OCI-LY1 (cell line): ENCODE results near the gene PRAMEF13.
"Not testable (repeated sequence)": the region's sequence is repeated elsewhere in the genome, so short reads cannot be mapped to it uniquely, and the experiment has no call there.

Experiments used
- H2AFZ ChIP-seq: fragments of 200-600 bp; sonication (generic), shearing (Covaris generic); 2 replicates; pipeline ENCODE4 v1.6.0; 2014; ENCODE audit warnings: antibody characterized with exemption, mild to moderate bottlenecking, low read length
- H3F3A ChIP-seq: fragments of 200-600 bp; sonication (generic), shearing (Covaris generic); 2 replicates; pipeline ENCODE4 v1.6.0; 2014; ENCODE audit warnings: mild to moderate bottlenecking, antibody characterized with exemption, low read length, moderate library complexity; ENCODE audit not compliant: insufficient read depth
- H3K27ac ChIP-seq: fragments of 200-600 bp; sonication (generic); 2 replicates; pipeline ENCODE4 v1.5.1; 2014; ENCODE audit warnings: low read length, mixed run types, mild to moderate bottlenecking, low read depth; ENCODE audit not compliant: poor library complexity, severe bottlenecking
- H3K27me3 ChIP-seq: fragments of 200-600 bp; sonication (generic); 2 replicates; pipeline ENCODE4 v1.6.0; 2014; ENCODE audit warnings: antibody characterized with exemption, mild to moderate bottlenecking, low read length, moderate library complexity; ENCODE audit not compliant: insufficient read depth
- H3K36me3 ChIP-seq: fragments of 200-600 bp; sonication (generic); 2 replicates; pipeline ENCODE4 v1.6.1; 2014; ENCODE audit warnings: mild to moderate bottlenecking, antibody characterized with exemption, low read length, moderate library complexity, mixed read lengths; ENCODE audit not compliant: insufficient read depth
- H3K4me1 ChIP-seq: fragments of 200-600 bp; sonication (generic); 2 replicates; pipeline ENCODE4 v1.5.1; 2014; ENCODE audit warnings: mild to moderate bottlenecking, low read length, moderate library complexity; ENCODE audit not compliant: insufficient read depth, severe bottlenecking
- H3K4me2 ChIP-seq: fragments of 200-600 bp; sonication (generic), shearing (Covaris generic); 2 replicates; pipeline ENCODE4 v1.6.1; 2014; ENCODE audit warnings: low read length
- H3K4me3 ChIP-seq: fragments of 200-600 bp; sonication (generic); 2 replicates; pipeline ENCODE4 v1.5.1; 2014; ENCODE audit warnings: low read length, low read depth, mild to moderate bottlenecking, mixed read lengths; ENCODE audit not compliant: poor library complexity, severe bottlenecking
- H3K79me2 ChIP-seq: fragments of 200-600 bp; shearing (Covaris generic); 2 replicates; pipeline ENCODE4 v1.6.1; 2016; ENCODE audit warnings: mixed run types, low read length, mixed read lengths; ENCODE audit not compliant: insufficient read depth
- H3K9ac ChIP-seq: fragments of 200-600 bp; sonication (generic), shearing (Covaris generic); 2 replicates; pipeline ENCODE4 v1.6.1; 2014; ENCODE audit warnings: mild to moderate bottlenecking, low read length, mixed read lengths
- H3K9me2 ChIP-seq: fragments of 200-600 bp; sonication (generic), shearing (Covaris generic); 2 replicates; pipeline ENCODE4 v1.6.1; 2014; ENCODE audit warnings: low read depth, mild to moderate bottlenecking, low read length, mixed read lengths
- H3K9me3 ChIP-seq: fragments of 200-600 bp; shearing (Covaris generic); 2 replicates; pipeline ENCODE4 v1.6.1; 2014; ENCODE audit warnings: low read length, mixed read lengths
- H4K20me1 ChIP-seq: fragments of 200-600 bp; sonication (generic), shearing (Covaris generic); 2 replicates; pipeline ENCODE4 v1.6.0; 2016; ENCODE audit warnings: mild to moderate bottlenecking, low read length; ENCODE audit not compliant: insufficient read depth

PRAMEF13 gene, protein sequence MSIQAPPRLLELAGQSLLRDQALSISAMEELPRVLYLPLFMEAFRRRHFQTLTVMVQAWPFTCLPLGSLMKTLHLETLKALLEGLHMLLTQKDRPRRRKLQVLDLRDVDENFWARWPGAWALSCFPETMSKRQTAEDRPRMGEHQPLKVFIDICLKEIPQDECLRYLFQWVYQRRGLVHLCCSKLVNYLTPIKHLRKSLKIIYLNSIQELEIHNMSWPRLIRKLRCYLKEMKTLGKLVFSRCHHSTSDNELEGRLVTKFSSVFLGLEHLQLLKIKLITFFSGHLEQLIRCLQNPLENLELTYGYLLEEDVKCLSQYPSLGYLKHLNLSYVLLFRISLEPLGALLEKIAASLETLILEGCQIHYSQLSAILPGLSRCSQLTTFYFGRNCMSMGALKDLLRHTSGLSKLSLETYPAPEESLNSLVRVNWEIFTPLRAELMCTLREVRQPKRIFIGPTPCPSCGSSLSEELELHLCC

DNA sequence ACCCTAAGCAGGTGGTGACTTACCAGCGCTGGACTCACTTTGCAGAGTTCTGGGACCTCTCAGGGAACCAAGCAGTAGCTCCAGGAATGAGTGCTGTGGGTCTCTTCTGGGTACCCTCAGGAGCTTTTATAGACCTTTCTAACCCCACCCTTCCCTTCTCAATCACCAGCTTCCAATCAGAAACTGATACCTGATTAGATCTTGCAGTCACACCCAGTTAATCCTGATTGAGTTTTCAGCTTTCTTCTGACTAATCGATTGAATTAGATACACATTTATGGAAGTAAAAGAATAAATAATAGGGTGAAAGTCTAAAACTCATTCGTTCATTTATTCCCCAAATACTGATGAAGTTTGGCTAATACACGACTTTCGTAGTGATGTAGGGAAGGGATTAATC, at the start of gene PRAMEF13:
PRAMEF13 (minus strand) TSS at position 101 of the 400 bp plus-strand sequence. CDS start 1,820 bp downstream, outside the sequence.
- not testable (repeated sequence) for H2AFZ ChIP-seq, H3K4me1 ChIP-seq, H3K36me3 ChIP-seq, H3K9me2 ChIP-seq, H3F3A ChIP-seq, H3K4me3 ChIP-seq, H3K4me2 ChIP-seq, H3K9me3 ChIP-seq, H3K27me3 ChIP-seq, H4K20me1 ChIP-seq, H3K9ac ChIP-seq, H3K79me2 ChIP-seq, H3K27ac ChIP-seq

DNA sequence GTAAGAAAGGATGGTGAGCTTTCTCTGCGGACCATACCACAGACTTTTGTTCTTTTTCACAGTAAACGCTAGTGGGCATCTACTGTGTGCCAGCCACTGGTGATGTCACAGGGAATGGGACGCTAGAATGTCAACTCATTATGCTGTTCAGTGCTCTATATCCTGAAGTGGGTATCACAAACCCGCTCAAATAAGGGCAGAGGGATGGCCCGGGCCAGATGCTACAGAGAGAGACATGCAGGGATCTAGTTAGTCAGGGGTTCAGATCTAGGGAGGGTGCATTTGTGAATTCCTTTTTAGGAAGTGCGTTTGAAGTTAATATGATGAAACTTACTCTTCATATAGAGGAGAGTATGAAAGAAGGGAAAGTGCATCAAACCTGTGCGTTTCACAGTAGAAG, 45.9 kb upstream of the PRAMEF13 start:
- H3F3A ChIP-seq, H3K79me2 ChIP-seq, H3K27me3 ChIP-seq, H4K20me1 ChIP-seq, H3K27ac ChIP-seq, H3K4me3 ChIP-seq, H3K4me2 ChIP-seq, H3K9me2 ChIP-seq, H2AFZ ChIP-seq, H3K36me3 ChIP-seq, H3K9ac ChIP-seq, H3K4me1 ChIP-seq, H3K9me3 ChIP-seq: not testable (repeated sequence)

DNA sequence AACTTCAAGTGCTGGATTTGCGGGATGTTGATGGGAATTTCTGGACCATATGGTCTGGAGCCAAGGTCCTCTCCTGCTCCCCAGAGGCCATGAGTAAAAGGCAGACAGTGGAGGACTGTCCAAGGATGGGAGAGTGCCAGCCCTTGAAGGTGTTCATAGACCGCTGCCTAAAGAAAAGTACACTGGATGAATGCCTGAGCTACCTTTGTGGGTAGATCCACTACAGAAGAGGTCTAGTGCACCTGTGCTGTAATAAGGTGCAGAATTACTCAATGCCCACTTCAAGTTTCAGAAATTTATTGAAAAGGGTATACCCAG, 45.3 kb upstream of the PRAMEF13 start:
- H3K9ac ChIP-seq, H3K36me3 ChIP-seq, H3K4me1 ChIP-seq, H3K79me2 ChIP-seq, H3F3A ChIP-seq, H3K9me3 ChIP-seq, H3K4me2 ChIP-seq, H3K27ac ChIP-seq, H3K4me3 ChIP-seq, H4K20me1 ChIP-seq, H3K9me2 ChIP-seq, H3K27me3 ChIP-seq, H2AFZ ChIP-seq: not testable (repeated sequence)

DNA sequence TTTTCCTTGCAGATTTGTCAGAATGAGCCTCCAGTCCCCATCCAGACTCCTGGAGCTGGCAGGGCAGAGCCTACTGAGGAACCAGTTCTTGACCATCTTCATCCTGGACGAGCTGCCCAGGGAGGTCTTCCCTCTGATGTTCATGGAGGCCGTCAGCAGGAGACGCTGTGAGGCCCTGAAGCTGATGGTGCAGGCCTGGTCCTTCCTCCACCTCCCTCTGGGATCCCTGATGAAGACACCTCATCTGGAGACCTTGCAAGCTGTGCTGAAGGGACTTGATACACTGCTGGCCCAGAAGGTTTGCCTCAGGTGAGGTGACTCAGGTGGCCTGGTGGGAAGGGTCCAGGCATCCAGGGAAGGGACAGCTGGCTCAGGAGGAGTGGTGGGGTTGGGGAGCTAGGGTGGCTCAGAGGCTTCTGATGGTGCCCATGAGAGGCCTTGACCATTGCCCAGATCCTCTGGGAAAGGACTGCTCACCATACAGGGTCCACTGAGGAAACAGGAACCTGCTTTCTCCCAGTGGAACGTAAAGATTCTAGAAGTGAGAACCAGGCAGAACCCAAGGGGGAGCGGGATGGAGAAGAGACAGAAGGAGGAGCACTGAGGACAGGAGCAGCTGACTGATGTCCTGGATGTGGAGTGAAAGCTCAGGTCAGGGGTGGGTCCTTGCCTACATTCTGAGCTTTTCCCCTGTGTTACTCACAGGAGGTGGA, 44.8 kb upstream of the PRAMEF13 start:
- not testable (repeated sequence) for H4K20me1 ChIP-seq, H2AFZ ChIP-seq, H3K4me1 ChIP-seq, H3K9me3 ChIP-seq, H3K27ac ChIP-seq, H3K27me3 ChIP-seq, H3K79me2 ChIP-seq, H3K36me3 ChIP-seq, H3K9me2 ChIP-seq, H3K9ac ChIP-seq, H3K4me3 ChIP-seq, H3F3A ChIP-seq, H3K4me2 ChIP-seq

DNA sequence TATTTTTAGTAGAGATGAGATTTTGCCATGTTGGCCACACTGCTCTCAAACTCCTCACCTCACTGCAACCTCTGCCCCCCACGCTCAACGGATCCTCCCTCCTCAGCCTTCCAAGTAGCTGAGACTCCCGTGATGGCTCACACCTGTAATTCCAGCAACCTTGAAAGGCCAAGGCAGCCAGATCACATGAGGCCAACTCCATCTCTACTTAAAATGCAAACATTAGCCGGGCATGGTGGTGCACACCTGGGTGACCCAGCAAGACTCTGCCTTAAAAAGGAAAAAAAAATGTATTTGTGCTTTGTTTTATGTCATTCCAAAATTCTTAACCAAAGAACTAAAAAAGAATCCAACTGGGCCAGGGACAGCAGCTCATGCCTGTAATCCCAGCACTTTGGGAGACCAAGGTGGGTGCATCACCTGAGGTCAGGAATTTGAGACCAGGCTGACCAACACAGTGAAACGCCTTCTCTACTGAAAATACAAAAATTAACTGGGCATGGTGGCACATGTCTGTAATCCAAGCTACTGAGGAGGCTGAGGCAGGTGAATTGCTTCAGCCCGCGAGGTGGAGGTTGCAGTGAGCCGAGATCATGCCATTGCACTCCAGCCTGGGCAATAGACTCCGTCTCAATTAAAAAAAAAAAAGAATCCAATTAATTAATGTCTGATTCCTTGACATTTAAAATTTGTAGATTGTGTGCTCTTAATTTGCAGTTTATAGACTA, 42.5 kb upstream of the PRAMEF13 start:
- H2AFZ ChIP-seq, H3K4me3 ChIP-seq, H3K36me3 ChIP-seq, H3K9me3 ChIP-seq, H3K9ac ChIP-seq, H3K79me2 ChIP-seq, H4K20me1 ChIP-seq, H3K4me1 ChIP-seq, H3K4me2 ChIP-seq, H3K27me3 ChIP-seq, H3K27ac ChIP-seq, H3F3A ChIP-seq, H3K9me2 ChIP-seq: not testable (repeated sequence)

DNA sequence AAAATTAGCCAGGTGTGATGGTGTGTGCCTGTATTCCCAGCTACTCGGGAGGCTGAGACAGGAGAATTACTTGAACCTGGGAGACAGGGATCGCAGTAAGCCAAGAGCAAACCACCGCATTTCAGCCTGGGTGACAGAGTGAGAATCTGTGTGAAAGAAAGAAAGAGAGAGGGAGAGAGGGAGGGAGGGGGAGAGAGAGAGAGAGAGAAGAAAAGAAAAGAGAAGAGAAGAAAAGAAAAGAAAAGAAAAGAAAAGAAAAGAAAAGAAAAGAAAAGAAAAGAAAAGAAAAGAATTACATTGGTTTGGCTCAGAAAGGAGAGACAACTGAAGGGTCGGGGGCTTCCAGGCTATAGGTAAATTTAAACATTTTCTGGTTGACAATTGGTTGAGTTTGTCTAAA, 38.4 kb upstream of the PRAMEF13 start:
- not testable (repeated sequence) for H3K4me1 ChIP-seq, H2AFZ ChIP-seq, H3K36me3 ChIP-seq, H3K79me2 ChIP-seq, H3K4me2 ChIP-seq, H3K27ac ChIP-seq, H3F3A ChIP-seq, H3K9ac ChIP-seq, H4K20me1 ChIP-seq, H3K4me3 ChIP-seq, H3K27me3 ChIP-seq, H3K9me3 ChIP-seq, H3K9me2 ChIP-seq

DNA sequence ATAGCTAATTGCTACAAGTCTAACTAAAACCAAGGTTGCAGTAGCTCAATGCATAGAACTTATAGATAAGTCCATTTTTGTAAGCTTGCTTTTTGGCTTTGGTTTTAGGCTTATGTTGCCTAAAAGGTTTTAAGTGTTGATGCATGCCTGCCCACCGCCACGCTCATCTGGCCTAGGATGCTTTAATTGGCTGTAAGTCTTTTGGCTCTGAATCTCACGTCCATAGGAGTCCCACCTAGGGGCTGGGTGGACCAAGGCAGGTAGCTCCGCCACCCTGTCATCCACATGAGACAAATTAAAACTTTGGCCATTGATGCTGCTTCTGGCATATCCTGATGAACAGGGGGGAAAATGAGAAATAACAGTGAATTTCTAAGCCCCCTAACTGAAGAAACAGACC, 36.4 kb upstream of the PRAMEF13 start:
- H3K27ac ChIP-seq, H3K9ac ChIP-seq, H2AFZ ChIP-seq, H3K27me3 ChIP-seq, H3K4me1 ChIP-seq, H3K9me3 ChIP-seq, H4K20me1 ChIP-seq, H3K4me3 ChIP-seq, H3F3A ChIP-seq, H3K4me2 ChIP-seq, H3K36me3 ChIP-seq, H3K9me2 ChIP-seq, H3K79me2 ChIP-seq: not testable (repeated sequence)
